Tibial nerve (tissue), 4 donors: ENCODE measurements around the gene DPH1. TPM values are rescaled to one million over a fixed set of nuclear protein-coding genes. Genes with fewer than 3 reads are reported as not detected.

Experiments used
- DNase-seq, 2 donors: peaks; one replicate each; pipeline ENCODE4 v3.0.0-alpha.2; 2019; ENCODE audit warnings: low spot score in 2 of 2
- H3K27ac ChIP-seq, 4 donors: fragments of 200-600 bp; sonication (generic) in 3 of 4; one replicate each; pipeline ENCODE4 v1.5.1; 2017 to 2019; ENCODE audit warnings: mild to moderate bottlenecking in 1 of 4
- H3K27me3 ChIP-seq, 2 donors: fragments of 200-600 bp; sonication (generic) in 1 of 2; one replicate each; pipeline versions ENCODE4 v1.5.1 to v1.6.0; 2017 to 2019
- H3K36me3 ChIP-seq, 3 donors: fragments of 200-600 bp; sonication (generic); one replicate each; pipeline ENCODE4 v1.5.1; 2018 to 2019
- H3K4me1 ChIP-seq, 4 donors: fragments of 200-600 bp; sonication (generic) in 3 of 4; one replicate each; pipeline ENCODE4 v1.5.1; 2017 to 2019
- H3K4me3 ChIP-seq, 4 donors: fragments of 200-600 bp; sonication (generic) in 3 of 4; one replicate each; pipeline ENCODE4 v1.5.1; 2017 to 2019; ENCODE audit warnings: mild to moderate bottlenecking in 1 of 4, moderate library complexity in 1 of 4
- H3K9me3 ChIP-seq, 4 donors: fragments of 200-600 bp; sonication (generic) in 3 of 4; one replicate each; pipeline ENCODE4 v1.5.1; 2017 to 2019
- CTCF ChIP-seq, 5 experiments: fragments of 200-600 bp in 3 of 5; fragments of 450-650 bp in 2 of 5; sonication (generic) in 3 of 5; IDR thresholded peaks; one replicate each; pipeline ENCODE4 v1.5.1; 2016 to 2019; ENCODE audit warnings: antibody characterized with exemption in 5 of 5, mild to moderate bottlenecking in 3 of 5, moderate library complexity in 2 of 5
- EP300 ChIP-seq, 2 donors: sonication (generic); formaldehyde crosslinking; IDR thresholded peaks; one replicate each; pipeline ENCODE4 v1.6.1; 2017; ENCODE audit warnings: antibody characterized with exemption in 2 of 2, mild to moderate bottlenecking in 1 of 2
- POLR2A ChIP-seq, 2 donors: fragments of 450-650 bp; IDR thresholded peaks; one replicate each; pipeline ENCODE4 v1.6.1; 2017; ENCODE audit warnings: antibody characterized with exemption in 2 of 2, mild to moderate bottlenecking in 2 of 2, moderate library complexity in 2 of 2
- WGBS, 2 donors: methylation state at CpG; one replicate each; pipeline ENCODE4 v1.1.5; 2018; 5-methylcytosine and 5-hydroxymethylcytosine counted together
- total RNA-seq, 4 donors: library from RNA; depleted of rRNA; stranded (reverse); fragments of >200 nt; gene quantifications; one replicate each; pipeline ENCODE4 v1.1.0, GENCODE V29; 2016

The DPH1 gene
- total RNA-seq, 4 donors from 2014 or later = 56.3 to 137 (median 63.9) TPM

- Histone ChIP-seq H3K4me3 (peak overlapping the region in 3 of 4 donors; percentile 13 to 69 (median 46)), H3K4me1 (peaks cover 0 to 91% (median 56%) of the 10 kb centered on the region in 4 donors), H3K27ac (peak overlapping the region; percentile 76 to 92 (median 92)), H3K9me3 (no peaks in the 10 kb centered on the region), H3K27me3 (peaks cover 0 to 26% of the 10 kb centered on the region in 2 donors), H3K36me3 (peaks cover 0 to 67% (median 0%) of the 10 kb centered on the region in 3 donors)
- 22% methylated on average over 26 to 28 of the region's 78 CpGs for WGBS, 2 donors
- peak; percentile 69 to 72 for DNase-seq
- TF ChIP-seq CTCF (IDR thresholded peaks at IDR 0.05) (peak; percentile 64 to 92 (median 72)), EP300 (IDR thresholded peaks at IDR 0.05) (no peak)
Measured at GRCh38 chr17:2058586-2059546, 28.9 kb downstream of the DPH1 start.

GRCh38 chr17:2059547-2060384, 29.8 kb downstream of the DPH1 start:
- Histone ChIP-seq H3K4me1 (peaks cover 0 to 91% (median 57%) of the 10 kb centered on the region in 4 donors), H3K4me3 (peak overlapping the region in 2 of 4 donors; percentile 46 to 69), H3K9me3 (no peaks in the 10 kb centered on the region), H3K27ac (peak overlapping the region; percentile 66 to 92 (median 92)), H3K36me3 (peaks cover 0 to 76% (median 0%) of the 10 kb centered on the region in 3 donors), H3K27me3 (peaks cover 0 to 22% of the 10 kb centered on the region in 2 donors)
- no peak for TF ChIP-seq CTCF (IDR thresholded peaks at IDR 0.05)
- TF ChIP-seq POLR2A (IDR thresholded peaks at IDR 0.05) = no peak
- TF ChIP-seq EP300 (IDR thresholded peaks at IDR 0.05) = no peak
- WGBS, 2 donors = 66 to 69% methylated on average over 21 of the region's 21 CpGs
- no peak for DNase-seq

- H3K4me1 ChIP-seq = peaks cover 0 to 92% (median 57%) of the 10 kb centered on the region in 4 donors
- H3K9me3 ChIP-seq = no peaks in the 10 kb centered on the region
- H3K4me3 ChIP-seq = no peak overlapping the region
- WGBS, 2 donors = 62 to 70% methylated on average over 6 of the region's 6 CpGs
- no peak for DNase-seq
- peaks cover 0 to 17% of the 10 kb centered on the region in 2 donors for H3K27me3 ChIP-seq
- peaks cover 0 to 81% (median 0%) of the 10 kb centered on the region in 3 donors for H3K36me3 ChIP-seq
- no peak for TF ChIP-seq CTCF (IDR thresholded peaks at IDR 0.05)
- no peak for TF ChIP-seq EP300 (IDR thresholded peaks at IDR 0.05)
- no peak for TF ChIP-seq POLR2A (IDR thresholded peaks at IDR 0.05)
- peak overlapping the region; percentile 66 to 92 (median 92) for H3K27ac ChIP-seq
Measured at GRCh38 chr17:2060385-2060658, 30.4 kb downstream of the DPH1 start.

- Histone ChIP-seq H3K36me3 (peaks cover 0 to 87% (median 0%) of the 10 kb centered on the region in 3 donors), H3K27ac (peak overlapping the region; percentile 66 to 92 (median 92)), H3K9me3 (no peaks in the 10 kb centered on the region), H3K4me1 (peaks cover 0 to 94% (median 62%) of the 10 kb centered on the region in 4 donors), H3K27me3 (peaks cover 0 to 17% of the 10 kb centered on the region in 2 donors), H3K4me3 (no peak overlapping the region)
- no peak for DNase-seq
- TF ChIP-seq POLR2A (IDR thresholded peaks at IDR 0.05) = no peak
- no peak for TF ChIP-seq CTCF (IDR thresholded peaks at IDR 0.05)
- TF ChIP-seq EP300 (IDR thresholded peaks at IDR 0.05) = no peak
- WGBS, 2 donors = 57 to 71% methylated on average over 18 to 21 of the region's 21 CpGs
Measured at GRCh38 chr17:2060681-2061440, 30.9 kb downstream of the DPH1 start.
